ENCODE measurements around the gene DHX36. TPM values are rescaled to one million over a fixed set of nuclear protein-coding genes. Genes with fewer than 3 reads are reported as not detected.

The DHX36 gene
- total RNA-seq, 1 experiment from 2014 or later: 34.5 TPM

GRCh38 chr3:154294016-154294415 lies 30.3 kb downstream of the DHX36 start:
- CTCF ChIA-PET: no interaction called here
- BruUV-seq (replicated peaks): no TSS peak
- H2AFZ ChIP-seq (ENCODE audit: low read length): no peak overlapping the region

GRCh38 chr3:154290187-154290586 lies 34.1 kb downstream of the DHX36 start:
- H3K9me3 ChIP-seq (ENCODE audit: low read length): no peaks in the 10 kb centered on the region
- no TSS peak for BruUV-seq (replicated peaks)
- CTCF ChIA-PET: no interaction called here
- H3K4me1 ChIP-seq (ENCODE audit: insufficient read depth, low read length): no peaks in the 10 kb centered on the region
- peaks cover 62% of the 10 kb centered on the region for H3K36me3 ChIP-seq (ENCODE audit: low read depth, low read length)
- intact Hi-C loops (cut with micrococcal nuclease): no loop called here
- H3K27me3 ChIP-seq (ENCODE audit: low read length): no peaks in the 10 kb centered on the region
- H4K20me1 ChIP-seq (ENCODE audit: low read length): no peaks in the 10 kb centered on the region
- no peaks in the 10 kb centered on the region for H3F3A ChIP-seq (ENCODE audit: low read length, unreplicated experiment)
- DNase-seq (no peak), ATAC-seq (no peak)
- H3K4me3 ChIP-seq (ENCODE audit: low read length): no peak overlapping the region
- H3K79me2 ChIP-seq (ENCODE audit: low read length): no peaks in the 10 kb centered on the region
- no peak overlapping the region for H3K4me2 ChIP-seq (ENCODE audit: low read length)
- no peak for TF ChIP-seq EZH2phosphoT487 (IDR thresholded peaks at IDR 0.05; ENCODE audit: borderline replicate concordance, low read length)
- TF ChIP-seq EZH2 (IDR thresholded peaks at IDR 0.05; ENCODE audit: low read length, unreplicated experiment): no peak
- no peak for TF ChIP-seq CTCF (conservative IDR thresholded peaks at IDR 0.05; ENCODE audit: low read depth, low read length)
- H2AFZ ChIP-seq (ENCODE audit: low read length): no peak overlapping the region
- no peak overlapping the region for H3K9ac ChIP-seq (ENCODE audit: low read length)
- POLR2A ChIA-PET (ENCODE audit: unreplicated experiment): no interaction called here
- no peaks in the 10 kb centered on the region for H3K9me2 ChIP-seq (replicated peaks; ENCODE audit: low read length)
- H3K27ac ChIP-seq (ENCODE audit: low read length): no peak overlapping the region

More at GRCh38 chr3:154294016-154294415, 30.3 kb downstream of the DHX36 start:
- H3F3A ChIP-seq (ENCODE audit: low read length, unreplicated experiment): no peaks in the 10 kb centered on the region
- no peaks in the 10 kb centered on the region for H3K9me2 ChIP-seq (replicated peaks; ENCODE audit: low read length)
- H3K4me2 ChIP-seq (ENCODE audit: low read length): no peak overlapping the region
- TF ChIP-seq CTCF (conservative IDR thresholded peaks at IDR 0.05; ENCODE audit: low read depth, low read length) (no peak), EZH2 (IDR thresholded peaks at IDR 0.05; ENCODE audit: low read length, unreplicated experiment) (no peak), EZH2phosphoT487 (IDR thresholded peaks at IDR 0.05; ENCODE audit: borderline replicate concordance, low read length) (no peak)
- no peaks in the 10 kb centered on the region for H4K20me1 ChIP-seq (ENCODE audit: low read length)
- H3K9me3 ChIP-seq (ENCODE audit: low read length): no peaks in the 10 kb centered on the region
- DNase-seq (no peak), ATAC-seq (no peak)
- POLR2A ChIA-PET (ENCODE audit: unreplicated experiment): no interaction called here
- H3K27me3 ChIP-seq (ENCODE audit: low read length): no peaks in the 10 kb centered on the region
- H3K79me2 ChIP-seq (ENCODE audit: low read length): no peaks in the 10 kb centered on the region
- intact Hi-C loops (cut with micrococcal nuclease): no loop called here
- H3K4me1 ChIP-seq (ENCODE audit: insufficient read depth, low read length): no peaks in the 10 kb centered on the region
- no peak overlapping the region for H3K27ac ChIP-seq (ENCODE audit: low read length)
- peaks cover 63% of the 10 kb centered on the region for H3K36me3 ChIP-seq (ENCODE audit: low read depth, low read length)
- no peak overlapping the region for H3K9ac ChIP-seq (ENCODE audit: low read length)
- no peak overlapping the region for H3K4me3 ChIP-seq (ENCODE audit: low read length)

- H3K27ac ChIP-seq (ENCODE audit: low read length): no peak overlapping the region
- H3K79me2 ChIP-seq (ENCODE audit: low read length): no peaks in the 10 kb centered on the region
- no peaks in the 10 kb centered on the region for H3K9me2 ChIP-seq (replicated peaks; ENCODE audit: low read length)
- POLR2A ChIA-PET (ENCODE audit: unreplicated experiment): no interaction called here
- no peaks in the 10 kb centered on the region for H3K4me1 ChIP-seq (ENCODE audit: insufficient read depth, low read length)
- no peaks in the 10 kb centered on the region for H4K20me1 ChIP-seq (ENCODE audit: low read length)
- no peaks in the 10 kb centered on the region for H3K27me3 ChIP-seq (ENCODE audit: low read length)
- BruUV-seq (replicated peaks): no TSS peak
- no peak for DNase-seq
- no peaks in the 10 kb centered on the region for H3F3A ChIP-seq (ENCODE audit: low read length, unreplicated experiment)
- no peak for TF ChIP-seq EZH2 (IDR thresholded peaks at IDR 0.05; ENCODE audit: low read length, unreplicated experiment)
- no peak for TF ChIP-seq EZH2phosphoT487 (IDR thresholded peaks at IDR 0.05; ENCODE audit: borderline replicate concordance, low read length)
- TF ChIP-seq CTCF (conservative IDR thresholded peaks at IDR 0.05; ENCODE audit: low read depth, low read length): no peak
- H3K4me3 ChIP-seq (ENCODE audit: low read length): no peak overlapping the region
- ATAC-seq: no peak
- peaks cover 57% of the 10 kb centered on the region for H3K36me3 ChIP-seq (ENCODE audit: low read depth, low read length)
- H2AFZ ChIP-seq (ENCODE audit: low read length): no peak overlapping the region
- H3K4me2 ChIP-seq (ENCODE audit: low read length): no peak overlapping the region
- no peak overlapping the region for H3K9ac ChIP-seq (ENCODE audit: low read length)
- H3K9me3 ChIP-seq (ENCODE audit: low read length): no peaks in the 10 kb centered on the region
- CTCF ChIA-PET: no interaction called here
- intact Hi-C loops (cut with micrococcal nuclease): no loop called here
Observed at GRCh38 chr3:154285221-154285620, 39.1 kb downstream of the DHX36 start.
